Activated CD8-positive, alpha-beta memory T cell treated with anti-CD3 and anti-CD28 coated beads, Interleukin-2, amount 50 U/mL, for 48 hours (primary cell): ENCODE data around the gene PAPLN.

Source experiments
- DNase-seq: peaks from one replicate; pipeline ENCODE4 v3.0.0-alpha.2; 2020

Gene PAPLN

GRCh38 chr14:73246387-73247150 lies 9.3 kb downstream of the PAPLN start:
- no peak for DNase-seq

GRCh38 chr14:73248108-73248868 lies 11.0 kb downstream of the PAPLN start:
- DNase-seq, result no peak

GRCh38 chr14:73249108-73249507 lies 11.8 kb downstream of the PAPLN start:
- no peak for DNase-seq

GRCh38 chr14:73249564-73250316 lies 12.4 kb downstream of the PAPLN start:
- no peak for DNase-seq

- DNase-seq, result no peak
These were observed 13.0 kb downstream of the PAPLN start for GRCh38 chr14:73250317-73250713.

GRCh38 chr14:73250781-73251500 lies 13.6 kb downstream of the PAPLN start:
- DNase-seq, result no peak

GRCh38 chr14:73251516-73252215 lies 14.4 kb downstream of the PAPLN start:
- DNase-seq, result no peak

GRCh38 chr14:73252491-73253322 lies 15.4 kb downstream of the PAPLN start:
- DNase-seq, result no peak

GRCh38 chr14:73253323-73253610 lies 16.0 kb downstream of the PAPLN start:
- no peak for DNase-seq

- DNase-seq, result no peak
These were observed 16.4 kb downstream of the PAPLN start for GRCh38 chr14:73253721-73254120.

- no peak for DNase-seq
These were observed 17.1 kb downstream of the PAPLN start for GRCh38 chr14:73254247-73255004.

- DNase-seq, result no peak
These were observed 17.7 kb downstream of the PAPLN start for GRCh38 chr14:73255005-73255400.

GRCh38 chr14:73255693-73256225 lies 18.5 kb downstream of the PAPLN start:
- no peak for DNase-seq

GRCh38 chr14:73258076-73258475 lies 20.8 kb downstream of the PAPLN start:
- no peak for DNase-seq

GRCh38 chr14:73258845-73259611 lies 21.7 kb downstream of the PAPLN start:
- no peak for DNase-seq

- no peak for DNase-seq
These were observed 22.5 kb downstream of the PAPLN start for GRCh38 chr14:73259837-73260236.

GRCh38 chr14:73260574-73260973 lies 23.3 kb downstream of the PAPLN start:
- no peak for DNase-seq

GRCh38 chr14:73261075-73261474 lies 23.8 kb downstream of the PAPLN start:
- DNase-seq, result no peak

GRCh38 chr14:73261520-73262426 lies 24.5 kb downstream of the PAPLN start:
- no peak for DNase-seq
